HG03378 (cell line): ENCODE data around the gene APCDD1L.

ENCODE experiments used
- ATAC-seq: cut with Tn5 transposase; IDR thresholded peaks from one replicate; pipeline ENCODE4 v1.9.1; 2021; ENCODE audit warnings: mild to moderate bottlenecking, moderate library complexity; ENCODE audit not compliant: unreplicated experiment

The APCDD1L gene

GRCh38 chr20:58492795-58493524 lies 22.2 kb downstream of the APCDD1L start:
- ATAC-seq = no peak

- ATAC-seq = no peak
Observed at GRCh38 chr20:58492074-58492718, 23.0 kb downstream of the APCDD1L start.

- ATAC-seq = no peak
Observed at GRCh38 chr20:58486207-58486606, 29.0 kb downstream of the APCDD1L start.

GRCh38 chr20:58485393-58485792 lies 29.8 kb downstream of the APCDD1L start:
- no peak for ATAC-seq

GRCh38 chr20:58483470-58483869 lies 31.7 kb downstream of the APCDD1L start:
- ATAC-seq = no peak

- ATAC-seq = no peak
Observed at GRCh38 chr20:58483051-58483450, 32.1 kb downstream of the APCDD1L start.

- ATAC-seq = no peak
Observed at GRCh38 chr20:58482416-58482815, 32.8 kb downstream of the APCDD1L start.

GRCh38 chr20:58481481-58482021 lies 33.6 kb downstream of the APCDD1L start:
- ATAC-seq = no peak

GRCh38 chr20:58480551-58481336 lies 34.5 kb downstream of the APCDD1L start:
- ATAC-seq = no peak

- ATAC-seq = no peak
Observed at GRCh38 chr20:58479726-58480440, 35.3 kb downstream of the APCDD1L start.

GRCh38 chr20:58478141-58478805 lies 36.9 kb downstream of the APCDD1L start:
- no peak for ATAC-seq

GRCh38 chr20:58475466-58475865 lies 39.7 kb downstream of the APCDD1L start:
- ATAC-seq = no peak

GRCh38 chr20:58473453-58474425 lies 41.5 kb downstream of the APCDD1L start:
- no peak for ATAC-seq

GRCh38 chr20:58472273-58473018 lies 42.8 kb downstream of the APCDD1L start:
- ATAC-seq = no peak

GRCh38 chr20:58471193-58472164 lies 43.7 kb downstream of the APCDD1L start:
- ATAC-seq = no peak

GRCh38 chr20:58470336-58471192 lies 44.6 kb downstream of the APCDD1L start:
- no peak for ATAC-seq
